Measurements from ENCODE around the gene IL17REL. TPM values are rescaled to one million over a fixed set of nuclear protein-coding genes. Genes with fewer than 3 reads are reported as not detected.
A peak's percentile ranks its signal among the peaks of the same experiment; 100 is the strongest.

Gene IL17REL
- total and polyA plus RNA-seq, 2 of the 13 experiments (the other 11 are each of a cell fraction or from before 2014, with no cell fraction given): not detected

GRCh38 chr22:49951678-49951985, 60.9 kb downstream of the IL17REL start (continued):
- TF ChIP-seq ARID2 (CRISPR knock-in tag; IDR thresholded peaks at IDR 0.05; ENCODE audit: borderline replicate concordance): no peak
- no peak for TF ChIP-seq PHB2 (IDR thresholded peaks at IDR 0.05; ENCODE audit: partially characterized antibody)
- peak; percentile 76; the same call in 1 of the 2 replicates for TF ChIP-seq PAX8 (CRISPR knock-in tag; IDR thresholded peaks at IDR 0.05; ENCODE audit: borderline replicate concordance)
- no peak for TF ChIP-seq ZNF639 (CRISPR knock-in tag; conservative IDR thresholded peaks at IDR 0.05)
- TF ChIP-seq ESRRA (CRISPR knock-in tag; IDR thresholded peaks at IDR 0.05; ENCODE audit: low read depth): no peak

- Histone ChIP-seq H3K9ac (ENCODE audit: insufficient read depth, low read depth, low read length) (peak overlapping the region; percentile 78), H3K27me3 (ENCODE audit: control insufficient read depth in 1 of 2, insufficient read depth in 2 of 2, low read length in 2 of 2) (no peaks in the 10 kb centered on the region), H2AFZ (ENCODE audit: low read length) (no peak overlapping the region), H3K9me3 (ENCODE audit: low read length) (no peaks in the 10 kb centered on the region), H4K20me1 (ENCODE audit: insufficient read depth, low read length) (no peaks in the 10 kb centered on the region), H3K36me3 (replicated peaks in 1 of 2; ENCODE audit: control insufficient read depth in 1 of 2, insufficient read depth in 2 of 2, low read length in 2 of 2) (no peaks in the 10 kb centered on the region), H3K27ac (ENCODE audit: extremely low read length, insufficient read depth, low read length) (peak overlapping the region; percentile 68), H3K4me2 (ENCODE audit: low read depth, low read length) (peak overlapping the region; percentile 81), H3K4me3 (replicated peaks in 1 of 3; ENCODE audit: insufficient read depth in 1 of 3, low read depth in 2 of 3, low read length in 3 of 3) (peak overlapping the region; percentile 54 to 77 (median 56); a peak in 5 of 6 replicates), H3K4me1 (ENCODE audit: insufficient read depth, low read length) (peaks cover 95% of the 10 kb centered on the region), H3K79me2 (ENCODE audit: insufficient read depth, low read length) (no peaks in the 10 kb centered on the region)
- CTCF ChIA-PET (ENCODE audit: low intra/inter-chr PET ratio, low total read pairs): no interaction called here
- no peak for ATAC-seq
- 19% methylated on average over 11 of the region's 28 CpGs for whole genome bisulfite sequencing (ENCODE audit: low lambda C conversion rate)
- in situ Hi-C loops (cut with HindIII; ENCODE audit: extremely low pct_ligation_motif_present, low pct_unique_long_range_greater_than_20kb) (no loop called here), intact Hi-C loops (cut with micrococcal nuclease; ENCODE audit: unreplicated experiment) (no loop called here)
- no TSS peak for BruUV-seq (replicated peaks)
- no peak for DNase-seq (ENCODE audit: low spot score)
- FAIRE-seq: no peak
- POLR2A ChIA-PET: interaction anchor here (1.0 to 18.6 kb wide), 5 partner anchors 8 to 33 kb away, joined by 4 to 722 read pairs (median 22); partner anchors contain the start of genes ALG12, CRELD2 and PIM3
- no peak; the same call in 1 of the 2 replicates for TF ChIP-seq ZFP37 (CRISPR knock-in tag; IDR thresholded peaks at IDR 0.05; ENCODE audit: borderline replicate concordance)
- TF ChIP-seq MAX (IDR thresholded peaks at IDR 0.05): peak; percentile 62; the same call in 1 of the 2 replicates
- TF ChIP-seq ZNF296 (CRISPR knock-in tag; conservative IDR thresholded peaks at IDR 0.05): no peak
- peak; percentile 57; the same call in 1 of the 2 replicates for TF ChIP-seq HES4 (CRISPR knock-in tag; IDR thresholded peaks at IDR 0.05; ENCODE audit: borderline replicate concordance)
- TF ChIP-seq ZBTB38 (CRISPR knock-in tag; IDR thresholded peaks at IDR 0.05): peak; percentile 21; the same call in 1 of the 2 replicates
- TF ChIP-seq ZNF292 (CRISPR knock-in tag; IDR thresholded peaks at IDR 0.05; ENCODE audit: borderline replicate concordance, low read depth): peak; percentile 29; the same call in 1 of the 2 replicates
- TF ChIP-seq KMT2A (CRISPR knock-in tag; IDR thresholded peaks at IDR 0.05): no peak
- no peak for TF ChIP-seq ZNF33B (CRISPR knock-in tag; IDR thresholded peaks at IDR 0.05)
- 0 out of 2 replicates have a peak, but pooled peaks have one; percentile 12 for TF ChIP-seq CHD4 (IDR thresholded peaks at IDR 0.05; ENCODE audit: borderline replicate concordance, low read length)
- TF ChIP-seq CENPX (CRISPR knock-in tag; IDR thresholded peaks at IDR 0.05): no peak
- TF ChIP-seq JDP2 (CRISPR knock-in tag; IDR thresholded peaks at IDR 0.05; ENCODE audit: borderline replicate concordance): no peak
- TF ChIP-seq SMARCC2 (IDR thresholded peaks at IDR 0.05): no peak
- TF ChIP-seq ZNF772 (CRISPR knock-in tag; IDR thresholded peaks at IDR 0.05): 0 out of 2 replicates have a peak, but pooled peaks have one; percentile 24
- no peak for TF ChIP-seq ZNF589 (CRISPR knock-in tag; conservative IDR thresholded peaks at IDR 0.05)
- TF ChIP-seq CCAR2 (optimal IDR thresholded peaks at IDR 0.05; ENCODE audit: low read depth, low read length): no peak
- TF ChIP-seq ZFX (CRISPR knock-in tag; IDR thresholded peaks at IDR 0.05; ENCODE audit: low read depth): peak; percentile 66
- TF ChIP-seq KDM2A (CRISPR knock-in tag; IDR thresholded peaks at IDR 0.05; ENCODE audit: borderline replicate concordance, low read depth): 0 out of 2 replicates have a peak, but pooled peaks have one; percentile 17
- no peak for TF ChIP-seq NKX3-1 (CRISPR knock-in tag; IDR thresholded peaks at IDR 0.05)
- no peak for TF ChIP-seq ASH2L (IDR thresholded peaks at IDR 0.05; ENCODE audit: insufficient read length, low read depth, low read length)
Measured at GRCh38 chr22:49951000-49951677, 61.4 kb downstream of the IL17REL start.

All from HepG2 (cell line).